ENCODE results near the gene BRAF. TPM values are rescaled to one million over a fixed set of nuclear protein-coding genes. Genes with fewer than 3 reads are reported as not detected.
"Not testable (repeated sequence)": the region's sequence is repeated elsewhere in the genome, so short reads cannot be mapped to it uniquely, and the experiment has no call there.

The BRAF gene
- total RNA-seq, 1 experiment from 2014 or later: 15.2 TPM

DNA sequence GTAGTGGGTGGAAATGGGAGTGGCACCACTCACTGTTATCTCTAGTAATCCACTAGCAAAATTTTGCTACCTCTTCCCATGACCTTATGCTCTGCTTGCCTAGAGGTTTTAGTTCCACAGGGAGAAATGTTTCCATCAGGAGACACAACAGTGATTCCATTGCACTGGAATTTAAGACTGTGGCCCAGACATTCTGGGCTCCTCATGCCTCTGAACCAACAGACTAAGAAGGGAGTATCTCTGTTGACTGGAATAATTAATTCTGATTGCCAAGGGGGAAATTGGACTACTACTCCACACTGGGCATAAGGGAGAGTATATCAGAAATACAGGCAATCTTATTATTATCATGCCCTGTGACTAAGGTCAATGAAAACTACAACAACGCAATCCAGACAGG lies 16.2 kb upstream of the BRAF start:
- ChIA-PET CTCF (no interaction called here), POLR2A (ENCODE audit: unreplicated experiment) (no interaction called here)
- Histone ChIP-seq H2AFZ (ENCODE audit: low read length) (no peak overlapping the region), H3K4me3 (ENCODE audit: low read length) (no peak overlapping the region), H3K27ac (ENCODE audit: low read length) (no peak overlapping the region), H3K36me3 (ENCODE audit: low read depth, low read length) (no peaks in the 10 kb centered on the region), H3K9ac (ENCODE audit: low read length) (no peak overlapping the region), H3K9me3 (ENCODE audit: low read length) (no peaks in the 10 kb centered on the region), H3K9me2 (replicated peaks; ENCODE audit: low read length) (no peaks in the 10 kb centered on the region), H3K4me2 (ENCODE audit: low read length) (no peak overlapping the region), H4K20me1 (ENCODE audit: low read length) (no peaks in the 10 kb centered on the region), H3K79me2 (ENCODE audit: low read length) (no peaks in the 10 kb centered on the region), H3K4me1 (ENCODE audit: insufficient read depth, low read length) (no peaks in the 10 kb centered on the region), H3F3A (ENCODE audit: low read length, unreplicated experiment) (no peaks in the 10 kb centered on the region), H3K27me3 (ENCODE audit: low read length) (no peaks in the 10 kb centered on the region)
- ATAC-seq (no peak), DNase-seq (no peak)
- no TSS peak for BruUV-seq (replicated peaks)
- intact Hi-C loops (cut with micrococcal nuclease): no loop called here
- no peak for TF ChIP-seq EZH2phosphoT487 (IDR thresholded peaks at IDR 0.05; ENCODE audit: borderline replicate concordance, low read length)
- TF ChIP-seq EZH2 (IDR thresholded peaks at IDR 0.05; ENCODE audit: low read length, unreplicated experiment): no peak
- TF ChIP-seq, protein P1, sequence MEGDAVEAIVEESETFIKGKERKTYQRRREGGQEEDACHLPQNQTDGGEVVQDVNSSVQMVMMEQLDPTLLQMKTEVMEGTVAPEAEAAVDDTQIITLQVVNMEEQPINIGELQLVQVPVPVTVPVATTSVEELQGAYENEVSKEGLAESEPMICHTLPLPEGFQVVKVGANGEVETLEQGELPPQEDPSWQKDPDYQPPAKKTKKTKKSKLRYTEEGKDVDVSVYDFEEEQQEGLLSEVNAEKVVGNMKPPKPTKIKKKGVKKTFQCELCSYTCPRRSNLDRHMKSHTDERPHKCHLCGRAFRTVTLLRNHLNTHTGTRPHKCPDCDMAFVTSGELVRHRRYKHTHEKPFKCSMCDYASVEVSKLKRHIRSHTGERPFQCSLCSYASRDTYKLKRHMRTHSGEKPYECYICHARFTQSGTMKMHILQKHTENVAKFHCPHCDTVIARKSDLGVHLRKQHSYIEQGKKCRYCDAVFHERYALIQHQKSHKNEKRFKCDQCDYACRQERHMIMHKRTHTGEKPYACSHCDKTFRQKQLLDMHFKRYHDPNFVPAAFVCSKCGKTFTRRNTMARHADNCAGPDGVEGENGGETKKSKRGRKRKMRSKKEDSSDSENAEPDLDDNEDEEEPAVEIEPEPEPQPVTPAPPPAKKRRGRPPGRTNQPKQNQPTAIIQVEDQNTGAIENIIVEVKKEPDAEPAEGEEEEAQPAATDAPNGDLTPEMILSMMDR (conservative IDR thresholded peaks at IDR 0.05; ENCODE audit: low read depth, low read length): no peak

DNA sequence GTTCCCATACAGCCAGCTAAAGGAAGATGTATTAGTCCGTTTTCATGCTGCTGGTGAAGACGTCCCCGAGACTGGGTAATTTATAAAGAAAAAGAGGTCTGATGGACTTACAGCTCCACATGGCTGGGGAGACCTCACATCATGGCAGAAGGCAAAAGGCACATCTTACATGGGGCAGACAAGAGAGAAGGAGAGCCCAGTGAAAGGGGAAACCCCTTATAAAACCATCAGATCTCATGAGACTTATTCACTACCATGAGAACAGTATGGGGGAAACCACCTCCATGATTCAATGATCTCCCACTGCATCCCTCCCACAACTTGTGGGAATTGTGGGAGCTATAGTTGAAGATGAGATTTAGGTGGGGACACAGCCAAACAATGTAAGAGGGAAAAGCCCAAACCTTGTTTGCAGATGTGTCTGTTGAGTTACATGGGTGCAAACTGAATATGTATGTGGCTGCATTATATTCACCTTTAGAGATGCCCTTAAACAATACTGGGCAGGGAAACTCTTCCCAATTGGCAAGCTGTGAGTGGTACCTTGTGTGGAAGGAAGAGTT lies 13.1 kb upstream of the BRAF start:
- Histone ChIP-seq H3K9ac (ENCODE audit: low read length) (no peak overlapping the region), H3K4me1 (ENCODE audit: insufficient read depth, low read length) (no peaks in the 10 kb centered on the region), H3K36me3 (ENCODE audit: low read depth, low read length) (no peaks in the 10 kb centered on the region), H3K27me3 (ENCODE audit: low read length) (no peaks in the 10 kb centered on the region), H3K9me3 (ENCODE audit: low read length) (no peaks in the 10 kb centered on the region), H3K4me2 (ENCODE audit: low read length) (no peak overlapping the region), H2AFZ (ENCODE audit: low read length) (no peak overlapping the region), H3F3A (ENCODE audit: low read length, unreplicated experiment) (no peaks in the 10 kb centered on the region), H3K4me3 (ENCODE audit: low read length) (no peak overlapping the region), H4K20me1 (ENCODE audit: low read length) (no peaks in the 10 kb centered on the region), H3K9me2 (replicated peaks; ENCODE audit: low read length) (no peaks in the 10 kb centered on the region), H3K27ac (ENCODE audit: low read length) (no peak overlapping the region), H3K79me2 (ENCODE audit: low read length) (no peaks in the 10 kb centered on the region)
- TF ChIP-seq, protein P1 (conservative IDR thresholded peaks at IDR 0.05; ENCODE audit: low read depth, low read length): no peak
- TF ChIP-seq EZH2 (IDR thresholded peaks at IDR 0.05; ENCODE audit: low read length, unreplicated experiment) (no peak), EZH2phosphoT487 (IDR thresholded peaks at IDR 0.05; ENCODE audit: borderline replicate concordance, low read length) (no peak)
- no TSS peak for BruUV-seq (replicated peaks)
- intact Hi-C loops (cut with micrococcal nuclease): no loop called here
- POLR2A ChIA-PET (ENCODE audit: unreplicated experiment): no interaction called here
- CTCF ChIA-PET: no interaction called here
- no peak for DNase-seq
- no peak for ATAC-seq

DNA sequence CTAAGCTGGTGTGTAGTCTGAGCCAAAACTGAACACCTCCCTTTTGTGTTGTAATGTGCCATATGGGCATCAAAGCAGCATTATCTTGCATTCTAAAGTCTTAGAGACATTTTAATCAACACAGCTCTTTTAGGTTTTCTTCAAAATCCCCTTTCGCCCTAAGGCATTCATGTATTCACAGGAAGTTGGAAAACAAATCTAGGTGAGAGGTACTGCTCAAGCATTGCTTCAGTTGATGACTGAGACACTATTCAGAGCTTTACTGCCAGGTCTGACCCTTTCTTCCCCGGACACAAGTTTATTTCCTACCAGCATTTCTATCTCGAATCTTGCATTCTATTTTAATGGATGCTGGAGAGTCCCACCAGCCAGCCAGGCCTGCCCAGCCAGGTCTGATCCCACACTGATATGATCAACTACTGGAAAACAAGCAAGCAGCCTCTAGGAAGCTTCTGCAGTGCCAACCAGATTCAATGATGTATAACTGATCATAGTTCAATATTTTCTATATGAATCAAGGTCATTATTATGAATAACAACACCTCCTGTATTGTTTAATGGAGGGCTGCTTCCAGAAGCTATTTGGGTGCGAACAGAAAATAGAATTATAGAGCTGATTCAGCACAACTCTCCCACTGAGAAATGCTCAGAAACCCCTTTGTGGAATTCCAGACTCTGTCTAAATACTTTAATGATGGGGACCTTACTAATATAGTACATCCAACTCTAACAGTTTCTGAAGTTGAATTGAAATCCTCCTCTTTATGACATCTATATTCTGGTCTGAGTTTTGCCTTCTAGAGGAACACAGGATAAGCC lies 4.0 kb upstream of the BRAF start:
- H3K9me2 ChIP-seq (replicated peaks; ENCODE audit: low read length): no peaks in the 10 kb centered on the region
- ATAC-seq: peak; percentile 36
- H3K79me2 ChIP-seq (ENCODE audit: low read length): peaks cover 7% of the 10 kb centered on the region
- no TSS peak for BruUV-seq (replicated peaks)
- H3K9me3 ChIP-seq (ENCODE audit: low read length): no peaks in the 10 kb centered on the region
- H3K9ac ChIP-seq (ENCODE audit: low read length): no peak overlapping the region
- H3K36me3 ChIP-seq (ENCODE audit: low read depth, low read length): no peaks in the 10 kb centered on the region
- H3K27ac ChIP-seq (ENCODE audit: low read length): peak overlapping the region; percentile 44
- 0 out of 2 replicates have a peak, but pooled peaks cover under 1% of the 10 kb centered on the region for H4K20me1 ChIP-seq (ENCODE audit: low read length)
- peak overlapping the region; percentile 24; the same call in 1 of the 2 replicates for H3K4me3 ChIP-seq (ENCODE audit: low read length)
- CTCF ChIA-PET: interaction anchor here (0.6 kb wide), 1 partner anchor 138 kb away, joined by 3 read pairs; no protein-coding TSS in a partner anchor
- POLR2A ChIA-PET (ENCODE audit: unreplicated experiment): no interaction called here
- H3K27me3 ChIP-seq (ENCODE audit: low read length): no peaks in the 10 kb centered on the region
- no peak for TF ChIP-seq EZH2phosphoT487 (IDR thresholded peaks at IDR 0.05; ENCODE audit: borderline replicate concordance, low read length)
- TF ChIP-seq, protein P1 (conservative IDR thresholded peaks at IDR 0.05; ENCODE audit: low read depth, low read length): no peak
- TF ChIP-seq EZH2 (IDR thresholded peaks at IDR 0.05; ENCODE audit: low read length, unreplicated experiment): no peak
- H3K4me2 ChIP-seq (ENCODE audit: low read length): peak overlapping the region; percentile 63
- H2AFZ ChIP-seq (ENCODE audit: low read length): peak overlapping the region; percentile 25
- DNase-seq: peak; percentile 72
- H3F3A ChIP-seq (ENCODE audit: low read length, unreplicated experiment): no peaks in the 10 kb centered on the region
- H3K4me1 ChIP-seq (ENCODE audit: insufficient read depth, low read length): peaks cover 18% of the 10 kb centered on the region
- intact Hi-C loops (cut with micrococcal nuclease): loop anchor here (10.0 kb wide), 1 partner anchor 254 kb away; the partner anchor contains the start of gene ADCK2

DNA sequence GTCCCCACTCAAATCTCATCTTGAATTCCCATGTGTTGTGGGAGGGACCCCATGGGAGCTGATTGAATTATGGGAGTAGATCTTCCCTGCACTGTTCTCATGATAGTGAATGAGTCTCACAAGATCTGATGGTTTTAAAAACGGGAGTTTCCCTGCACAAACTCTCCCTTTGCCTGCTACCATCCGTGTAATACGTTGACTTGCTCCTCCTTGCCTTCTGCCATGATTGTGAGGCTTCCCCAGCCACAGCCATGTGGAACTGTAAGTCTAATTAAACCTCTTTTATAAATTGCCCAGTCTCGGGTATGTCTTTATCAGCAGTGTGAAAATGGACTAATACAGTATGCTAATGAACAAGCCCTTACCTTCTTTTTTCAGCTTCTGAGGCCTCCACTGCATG lies 3.2 kb upstream of the BRAF start:
- H3K9ac ChIP-seq (ENCODE audit: low read length); H4K20me1 ChIP-seq (ENCODE audit: low read length); ATAC-seq; H3K9me3 ChIP-seq (ENCODE audit: low read length); BruUV-seq (replicated peaks); POLR2A ChIA-PET (ENCODE audit: unreplicated experiment); H3K36me3 ChIP-seq (ENCODE audit: low read depth, low read length); H3K27me3 ChIP-seq (ENCODE audit: low read length); CTCF ChIA-PET; H3F3A ChIP-seq (ENCODE audit: low read length, unreplicated experiment); H3K9me2 ChIP-seq (replicated peaks; ENCODE audit: low read length); DNase-seq: not testable (repeated sequence)
- peak overlapping the region; percentile 25 for H2AFZ ChIP-seq (ENCODE audit: low read length)
- peak overlapping the region; percentile 44 for H3K27ac ChIP-seq (ENCODE audit: low read length)
- H3K79me2 ChIP-seq (ENCODE audit: low read length): peaks cover 14% of the 10 kb centered on the region
- peaks cover 19% of the 10 kb centered on the region for H3K4me1 ChIP-seq (ENCODE audit: insufficient read depth, low read length)
- H3K4me3 ChIP-seq (ENCODE audit: low read length): peak overlapping the region; percentile 24; the same call in 1 of the 2 replicates
- intact Hi-C loops (cut with micrococcal nuclease): loop anchor here (10.0 kb wide), 1 partner anchor 253 kb away; the partner anchor contains the start of gene ADCK2
- H3K4me2 ChIP-seq (ENCODE audit: low read length): peak overlapping the region; percentile 63

Data from PC-3 (cell line).